ENCODE measurements around the gene GP1BB.
A peak's percentile ranks its signal among the peaks of the same experiment; 100 is the strongest.
"Not testable (repeated sequence)": the region's sequence is repeated elsewhere in the genome, so short reads cannot be mapped to it uniquely, and the experiment has no call there.

GP1BB gene

GRCh38 chr22:19714312-19715187 lies 8.8 kb upstream of the GP1BB start, which contains the start of gene SEPTIN5:
SEPTIN5 (plus strand) TSS chr22:19714503; CDS start chr22:19714589, 86 bp downstream.
- DNase-seq (ENCODE audit: low read depth): no peak

- no peak for DNase-seq (ENCODE audit: low read depth)
Measured at GRCh38 chr22:19715188-19715930, 8.0 kb upstream of the GP1BB start.

GRCh38 chr22:19716041-19716828 lies 7.1 kb upstream of the GP1BB start:
- DNase-seq (ENCODE audit: low read depth): no peak

- no peak for DNase-seq (ENCODE audit: low read depth)
Measured at GRCh38 chr22:19716829-19717105, 6.6 kb upstream of the GP1BB start.

- DNase-seq (ENCODE audit: low read depth): no peak
Measured at GRCh38 chr22:19717181-19717580, 6.2 kb upstream of the GP1BB start.

GRCh38 chr22:19717691-19718455 lies 5.5 kb upstream of the GP1BB start:
- peak; percentile 74 for DNase-seq (ENCODE audit: low read depth)

GRCh38 chr22:19718456-19719049 lies 4.8 kb upstream of the GP1BB start:
- DNase-seq (ENCODE audit: low read depth): no peak

- DNase-seq (ENCODE audit: low read depth): no peak
Measured at GRCh38 chr22:19719050-19719482, 4.3 kb upstream of the GP1BB start.

GRCh38 chr22:19719488-19720021 lies 3.8 kb upstream of the GP1BB start:
- no peak for DNase-seq (ENCODE audit: low read depth)

GRCh38 chr22:19720150-19720827 lies 3.0 kb upstream of the GP1BB start:
- no peak for DNase-seq (ENCODE audit: low read depth)

GRCh38 chr22:19720999-19721329 lies 2.4 kb upstream of the GP1BB start:
- DNase-seq (ENCODE audit: low read depth): no peak

- no peak for DNase-seq (ENCODE audit: low read depth)
Measured at GRCh38 chr22:19721330-19722177, 1.8 kb upstream of the GP1BB start.

- DNase-seq (ENCODE audit: low read depth): no peak
Measured at GRCh38 chr22:19722178-19722981, 959 bp upstream of the GP1BB start.

GRCh38 chr22:19722982-19723231 lies 432 bp upstream of the GP1BB start:
- no peak for DNase-seq (ENCODE audit: low read depth)

GRCh38 chr22:19723983-19724827 lies 866 bp downstream of the GP1BB start:
- no peak for DNase-seq (ENCODE audit: low read depth)

GRCh38 chr22:19724927-19725661 lies 1.8 kb downstream of the GP1BB start:
- no peak for DNase-seq (ENCODE audit: low read depth)

- DNase-seq (ENCODE audit: low read depth): not testable (repeated sequence)
Measured at GRCh38 chr22:19726064-19726788, 2.9 kb downstream of the GP1BB start.

Data from activated T-helper 1 cell treated with Interleukin-2 at 50 U/mL for 16 hours (primary cell).